HG03103 (cell line): ENCODE results near the gene EMC9.

Experiments used
- ATAC-seq: cut with Tn5 transposase; IDR thresholded peaks from one replicate; pipeline ENCODE4 v1.9.1; 2021; ENCODE audit warnings: low read depth; ENCODE audit not compliant: unreplicated experiment

Gene EMC9

GRCh38 chr14:24133735-24134134 is 7.7 kb downstream of the EMC9 start:
- ATAC-seq, result no peak

- ATAC-seq, result no peak
These were observed 8.4 kb downstream of the EMC9 start for GRCh38 chr14:24132976-24133375.

- ATAC-seq, result no peak
These were observed 9.2 kb downstream of the EMC9 start for GRCh38 chr14:24132061-24132685.

- no peak for ATAC-seq
These were observed 9.8 kb downstream of the EMC9 start for GRCh38 chr14:24131549-24131966.

GRCh38 chr14:24130717-24131548 is 10.5 kb downstream of the EMC9 start:
- no peak for ATAC-seq

- ATAC-seq, result no peak
These were observed 11.0 kb downstream of the EMC9 start, which contains the start of gene FITM1 for GRCh38 chr14:24130380-24130716. TSS of gene FITM1 (plus strand) at chr14:24130659. CDS start at chr14:24131564, 905 bp downstream.

- no peak for ATAC-seq
These were observed 11.9 kb downstream of the EMC9 start for GRCh38 chr14:24129410-24129998.

- ATAC-seq, result no peak
These were observed 13.7 kb downstream of the EMC9 start for GRCh38 chr14:24127673-24128072.

- no peak for ATAC-seq
These were observed 14.5 kb downstream of the EMC9 start for GRCh38 chr14:24126939-24127338.

GRCh38 chr14:24123424-24124417 is 17.7 kb downstream of the EMC9 start:
- no peak for ATAC-seq

- no peak for ATAC-seq
These were observed 18.5 kb downstream of the EMC9 start for GRCh38 chr14:24122898-24123297.

- ATAC-seq, result no peak
These were observed 19.0 kb downstream of the EMC9 start for GRCh38 chr14:24122416-24122815.

GRCh38 chr14:24121210-24121609 is 20.2 kb downstream of the EMC9 start:
- no peak for ATAC-seq

- ATAC-seq, result no peak
These were observed 21.7 kb downstream of the EMC9 start for GRCh38 chr14:24119691-24120090.

GRCh38 chr14:24117179-24117578 is 24.2 kb downstream of the EMC9 start:
- ATAC-seq, result no peak

- ATAC-seq, result no peak
These were observed 25.1 kb downstream of the EMC9 start for GRCh38 chr14:24116128-24116814.

- no peak for ATAC-seq
These were observed 25.8 kb downstream of the EMC9 start for GRCh38 chr14:24115422-24116127.

GRCh38 chr14:24114532-24115421 is 26.6 kb downstream of the EMC9 start, which contains the start of the genes DCAF11 and NRL:
TSS of gene DCAF11 (plus strand) at chr14:24114777. CDS start at chr14:24115595, 818 bp downstream.
TSS of gene NRL (minus strand) at chr14:24114949. CDS start at chr14:24082848, 32,101 bp downstream.
- peak; percentile 72 for ATAC-seq
